MCF 10A (cell line): ENCODE results near the gene PIK3R3. TPM values are rescaled to one million over a fixed set of nuclear protein-coding genes. Genes with fewer than 3 reads are reported as not detected.

Experiments used
- BruUV-seq: library from RNA; stranded (reverse); fragments of 400-500 nt; replicated peaks from 2 replicates; lab custom pipeline; 2021; lab: Mats Ljungman, UMichigan
- CTCF ChIA-PET: fragments of 300-600 bp; sonication (Branson Sonifier 250); formaldehyde crosslinking; extraction: SDS; loops from one replicate; lab custom pipeline; 2021; ENCODE audit warnings: antibody characterized with exemption, inconsistent platforms; lab: Yijun Ruan, JAX
- POLR2A ChIA-PET: fragments of 300-600, 350-650 bp; sonication (Branson Sonifier 250); formaldehyde crosslinking; extraction: SDS; loops from one replicate; lab custom pipeline; 2020; ENCODE audit warnings: antibody characterized with exemption, inconsistent platforms; lab: Yijun Ruan, JAX
- DNase-seq: peaks from one replicate; pipeline ENCODE4 v3.0.0-alpha.2; 2018; ENCODE audit not compliant: unreplicated experiment
- H3K27ac Mint-ChIP-seq: one replicate; pipeline ENCODE4 v1.8.0; 2022; ENCODE audit warnings: mild to moderate bottlenecking, low read depth, mixed read lengths; ENCODE audit not compliant: unreplicated experiment
- H3K27me3 Mint-ChIP-seq: one replicate; pipeline ENCODE4 v1.8.0; 2022; ENCODE audit warnings: mixed read lengths; ENCODE audit not compliant: insufficient read depth, unreplicated experiment
- H3K36me3 Mint-ChIP-seq: one replicate; pipeline ENCODE4 v1.8.0; 2022; ENCODE audit warnings: mild to moderate bottlenecking, moderate library complexity, mixed read lengths; ENCODE audit not compliant: insufficient read depth, unreplicated experiment
- H3K4me1 Mint-ChIP-seq: one replicate; pipeline ENCODE4 v1.8.0; 2022; ENCODE audit warnings: mixed read lengths; ENCODE audit not compliant: insufficient read depth, unreplicated experiment
- H3K4me3 Mint-ChIP-seq: one replicate; pipeline ENCODE4 v1.8.0; 2022; ENCODE audit warnings: mild to moderate bottlenecking, moderate library complexity, mixed read lengths; ENCODE audit not compliant: unreplicated experiment
- H3K9me3 Mint-ChIP-seq: one replicate; pipeline ENCODE4 v1.8.0; 2022; ENCODE audit warnings: mixed read lengths; ENCODE audit not compliant: unreplicated experiment
- CTCF ChIP-seq: fragments of 200-600 bp; IDR thresholded peaks from one replicate; pipeline ENCODE4 v1.8.0; 2022; ENCODE audit warnings: antibody characterized with exemption, mild to moderate bottlenecking; ENCODE audit not compliant: unreplicated experiment
- intact Hi-C: fragments of 100-400 bp; cut with micrococcal nuclease; formaldehyde crosslinking; loops from 2 replicates; pipeline ENCODE4 v1.14.1; 2022
- total RNA-seq: library from RNA; stranded (reverse); gene quantifications from 2 replicates; pipeline ENCODE4 v1.2.3, GENCODE V29; 2022

The PIK3R3 gene
- total RNA-seq, 1 experiment from 2014 or later = 9.3 TPM

- no TSS peak for BruUV-seq
- Mint-ChIP-seq H3K27ac (no peak overlapping the region), H3K36me3 (no peaks in the 10 kb centered on the region), H3K9me3 (no peaks in the 10 kb centered on the region), H3K4me3 (no peak overlapping the region), H3K27me3 (no peaks in the 10 kb centered on the region), H3K4me1 (peaks cover 14% of the 10 kb centered on the region)
- TF ChIP-seq CTCF = no peak
- DNase-seq = no peak
- ChIA-PET POLR2A (interaction anchor here (0.6 to 1.7 kb wide), 3 partner anchors 17 to 64 kb away, joined by 3 to 13 read pairs (median 4); partner anchors contain the start of gene PIK3R3), CTCF (interaction anchor here (0.7 to 1.2 kb wide), 2 partner anchors 29 to 106 kb away, joined by 3 to 4 read pairs; no protein-coding TSS in a partner anchor)
- intact Hi-C loops = no loop called here
Measured at GRCh38 chr1:46067652-46068051, 64.8 kb downstream of the PIK3R3 start.

- no peak overlapping the region for H3K27ac Mint-ChIP-seq
- intact Hi-C loops = no loop called here
- H3K4me1 Mint-ChIP-seq = peaks cover 4% of the 10 kb centered on the region
- no peak for DNase-seq
- CTCF ChIA-PET = interaction anchor here (0.9 to 1.1 kb wide), 2 partner anchors 9 to 62 kb away, joined by 3 to 4 read pairs; no protein-coding TSS in a partner anchor
- no peak for TF ChIP-seq CTCF
- POLR2A ChIA-PET = interaction anchor here (1.1 to 2.3 kb wide), 5 partner anchors 11 to 153 kb away, joined by 3 to 18 read pairs (median 3); partner anchors contain the start of gene PIK3R3
- H3K9me3 Mint-ChIP-seq = no peaks in the 10 kb centered on the region
- H3K4me3 Mint-ChIP-seq = peak overlapping the region; percentile 10
- H3K27me3 Mint-ChIP-seq = no peaks in the 10 kb centered on the region
- BruUV-seq = no TSS peak
- no peaks in the 10 kb centered on the region for H3K36me3 Mint-ChIP-seq
Measured at GRCh38 chr1:46065405-46065804, 67.0 kb downstream of the PIK3R3 start.

- no TSS peak for BruUV-seq
- H3K4me3 Mint-ChIP-seq = no peak overlapping the region
- no peak for DNase-seq
- intact Hi-C loops = no loop called here
- ChIA-PET POLR2A (interaction anchor here (0.6 to 2.3 kb wide), 8 partner anchors 9 to 1387 kb away, joined by 3 to 18 read pairs (median 4); partner anchors contain the start of gene PIK3R3), CTCF (interaction anchor here (0.9 to 1.1 kb wide), 2 partner anchors 10 to 63 kb away, joined by 3 to 4 read pairs; no protein-coding TSS in a partner anchor)
- no peaks in the 10 kb centered on the region for H3K27me3 Mint-ChIP-seq
- H3K9me3 Mint-ChIP-seq = no peaks in the 10 kb centered on the region
- no peaks in the 10 kb centered on the region for H3K36me3 Mint-ChIP-seq
- peaks cover 4% of the 10 kb centered on the region for H3K4me1 Mint-ChIP-seq
- no peak overlapping the region for H3K27ac Mint-ChIP-seq
- TF ChIP-seq CTCF = no peak
Measured at GRCh38 chr1:46064708-46065107, 67.7 kb downstream of the PIK3R3 start.

GRCh38 chr1:46062651-46063319 is 69.6 kb downstream of the PIK3R3 start:
- CTCF ChIA-PET = interaction anchor here (0.7 to 1.0 kb wide), 3 partner anchors 10 to 157 kb away, joined by 3 read pairs; no protein-coding TSS in a partner anchor
- peaks cover 4% of the 10 kb centered on the region for H3K4me1 Mint-ChIP-seq
- BruUV-seq = no TSS peak
- no peak for DNase-seq
- POLR2A ChIA-PET = interaction anchor here (0.6 to 1.6 kb wide), 4 partner anchors 12 to 460 kb away, joined by 3 to 5 read pairs (median 4); no protein-coding TSS in a partner anchor
- peak overlapping the region; percentile 9 for H3K27ac Mint-ChIP-seq
- no peak for TF ChIP-seq CTCF
- intact Hi-C loops = no loop called here
- H3K9me3 Mint-ChIP-seq = no peaks in the 10 kb centered on the region
- H3K4me3 Mint-ChIP-seq = no peak overlapping the region
- H3K36me3 Mint-ChIP-seq = no peaks in the 10 kb centered on the region
- H3K27me3 Mint-ChIP-seq = no peaks in the 10 kb centered on the region
